Measurements from ENCODE around the gene TM4SF18.
"Not testable (repeated sequence)": the region's sequence is repeated elsewhere in the genome, so short reads cannot be mapped to it uniquely, and the experiment has no call there.

The TM4SF18 gene

GRCh38 chr3:149333176-149333859, at the start of gene TM4SF18:
TSS of gene TM4SF18 (minus strand) at chr3:149333636. CDS start at chr3:149333382, 254 bp downstream.
- DNase-seq (ENCODE audit: low spot score) = no peak

- DNase-seq (ENCODE audit: low spot score) = no peak
These were observed 49.1 kb upstream of the TM4SF18 start for GRCh38 chr3:149382518-149382917.

- DNase-seq (ENCODE audit: low spot score) = no peak
These were observed 48.6 kb upstream of the TM4SF18 start for GRCh38 chr3:149382101-149382467.

- no peak for DNase-seq (ENCODE audit: low spot score)
These were observed 48.0 kb upstream of the TM4SF18 start for GRCh38 chr3:149381173-149382100.

GRCh38 chr3:149380220-149380619, 46.8 kb upstream of the TM4SF18 start:
- DNase-seq (ENCODE audit: low spot score) = not testable (repeated sequence)

GRCh38 chr3:149378478-149379309, 45.3 kb upstream of the TM4SF18 start:
- DNase-seq (ENCODE audit: low spot score) = no peak

- DNase-seq (ENCODE audit: low spot score) = no peak
These were observed 44.2 kb upstream of the TM4SF18 start, which contains the start of gene TM4SF1 for GRCh38 chr3:149377408-149378364. TSS of gene TM4SF1 (minus strand) at chr3:149377649. CDS start at chr3:149377547, 102 bp downstream.

GRCh38 chr3:149376718-149377407, 43.4 kb upstream of the TM4SF18 start:
- DNase-seq (ENCODE audit: low spot score) = no peak

- no peak for DNase-seq (ENCODE audit: low spot score)
These were observed 42.2 kb upstream of the TM4SF18 start for GRCh38 chr3:149375501-149376196.

GRCh38 chr3:149374793-149375500, 41.5 kb upstream of the TM4SF18 start:
- DNase-seq (ENCODE audit: low spot score) = no peak

GRCh38 chr3:149374391-149374790, 41.0 kb upstream of the TM4SF18 start:
- DNase-seq (ENCODE audit: low spot score) = no peak

- no peak for DNase-seq (ENCODE audit: low spot score)
These were observed 40.0 kb upstream of the TM4SF18 start for GRCh38 chr3:149373235-149374125.

- DNase-seq (ENCODE audit: low spot score) = no peak
These were observed 38.3 kb upstream of the TM4SF18 start for GRCh38 chr3:149371723-149372114.

- no peak for DNase-seq (ENCODE audit: low spot score)
These were observed 37.7 kb upstream of the TM4SF18 start for GRCh38 chr3:149371001-149371722.

- DNase-seq (ENCODE audit: low spot score) = no peak
These were observed 36.8 kb upstream of the TM4SF18 start for GRCh38 chr3:149369991-149370866.
